Measurements from ENCODE around the gene TMA7.
"Not testable (repeated sequence)": the region's sequence is repeated elsewhere in the genome, so short reads cannot be mapped to it uniquely, and the experiment has no call there.

TMA7 gene

DNA sequence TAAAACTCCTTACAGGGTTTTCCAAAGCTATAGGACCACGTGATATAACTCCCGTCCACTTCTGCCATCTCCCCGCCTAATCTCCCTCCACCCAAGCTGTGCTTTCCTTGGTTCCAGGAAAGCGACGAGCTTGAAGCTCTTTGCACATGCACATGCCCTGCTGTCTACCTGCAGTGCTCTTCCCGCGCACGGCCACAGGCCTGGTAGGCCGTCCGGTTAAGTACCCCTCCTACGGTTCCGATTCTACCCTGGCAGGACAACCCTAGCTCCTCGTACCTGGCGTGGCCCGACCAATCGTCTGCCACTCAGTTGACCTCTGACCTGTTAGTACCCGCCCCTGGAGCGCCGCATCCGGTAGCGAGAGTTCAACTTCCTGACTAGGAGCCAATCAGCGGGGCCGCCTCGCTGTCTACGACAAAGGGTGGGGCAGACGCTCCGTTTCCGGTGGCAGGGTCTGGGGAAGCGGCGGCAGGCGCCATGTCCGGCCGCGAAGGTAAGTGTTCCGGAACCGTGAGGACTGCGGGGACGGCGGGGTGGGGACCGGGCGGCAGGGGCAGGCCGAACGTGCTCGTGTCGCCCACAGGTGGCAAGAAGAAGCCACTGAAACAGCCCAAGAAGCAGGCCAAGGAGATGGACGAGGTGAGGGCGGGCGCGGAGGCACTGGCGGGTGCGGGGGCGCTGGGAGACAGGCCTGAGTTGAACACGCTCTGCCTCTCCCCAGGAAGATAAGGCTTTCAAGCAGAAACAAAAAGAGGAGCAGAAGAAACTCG lies at the start of gene TMA7, which contains the start of gene CCDC51:
Gene TMA7, plus strand, starts transcription at position 438 of the 770 bp plus-strand sequence. Its CDS starts 40 bp downstream, at position 478.
Gene CCDC51, minus strand, starts transcription at position 300 of the 770 bp plus-strand sequence. CDS start 4,991 bp downstream, outside the sequence.
- peak; percentile 96 for DNase-seq

DNA sequence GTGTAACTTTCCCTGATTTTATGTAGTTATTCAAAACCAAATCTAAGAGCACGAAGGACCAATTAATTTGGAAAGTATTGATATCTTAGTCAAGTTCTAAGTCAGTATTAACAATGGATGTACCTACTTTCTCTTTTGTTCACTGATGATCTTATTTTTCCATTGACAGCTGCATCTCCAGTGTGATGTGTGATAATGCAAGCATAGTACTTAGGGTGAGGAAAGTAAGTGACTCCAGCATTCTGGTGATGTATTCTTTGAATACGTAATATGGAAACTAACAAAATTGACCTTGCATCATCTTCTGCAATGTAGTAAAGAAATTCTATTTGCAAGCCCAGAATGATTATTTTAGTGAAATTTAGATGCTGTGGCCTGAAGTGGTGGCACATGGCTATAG lies 45.7 kb upstream of the TMA7 start:
- no peak for DNase-seq

DNA sequence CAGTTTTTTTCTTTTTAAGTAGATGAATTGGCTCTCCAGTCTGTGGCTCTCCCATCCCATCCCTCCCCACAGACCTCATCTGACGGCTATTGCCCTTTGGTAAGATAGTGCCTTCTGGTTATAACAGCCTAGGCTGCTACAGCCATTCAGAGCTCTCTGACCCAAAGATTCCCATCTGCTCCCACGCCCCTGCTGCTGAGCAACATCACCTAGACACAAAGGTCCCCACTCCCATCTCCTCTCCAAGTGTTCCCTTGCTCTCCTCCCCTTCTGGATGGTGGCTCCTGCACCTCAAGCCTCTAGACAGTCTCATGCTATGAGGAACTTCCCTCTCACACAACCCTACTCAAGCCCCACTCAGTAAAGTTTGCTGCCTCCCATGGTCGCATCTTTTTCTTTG lies 44.3 kb upstream of the TMA7 start:
- DNase-seq = no peak

DNA sequence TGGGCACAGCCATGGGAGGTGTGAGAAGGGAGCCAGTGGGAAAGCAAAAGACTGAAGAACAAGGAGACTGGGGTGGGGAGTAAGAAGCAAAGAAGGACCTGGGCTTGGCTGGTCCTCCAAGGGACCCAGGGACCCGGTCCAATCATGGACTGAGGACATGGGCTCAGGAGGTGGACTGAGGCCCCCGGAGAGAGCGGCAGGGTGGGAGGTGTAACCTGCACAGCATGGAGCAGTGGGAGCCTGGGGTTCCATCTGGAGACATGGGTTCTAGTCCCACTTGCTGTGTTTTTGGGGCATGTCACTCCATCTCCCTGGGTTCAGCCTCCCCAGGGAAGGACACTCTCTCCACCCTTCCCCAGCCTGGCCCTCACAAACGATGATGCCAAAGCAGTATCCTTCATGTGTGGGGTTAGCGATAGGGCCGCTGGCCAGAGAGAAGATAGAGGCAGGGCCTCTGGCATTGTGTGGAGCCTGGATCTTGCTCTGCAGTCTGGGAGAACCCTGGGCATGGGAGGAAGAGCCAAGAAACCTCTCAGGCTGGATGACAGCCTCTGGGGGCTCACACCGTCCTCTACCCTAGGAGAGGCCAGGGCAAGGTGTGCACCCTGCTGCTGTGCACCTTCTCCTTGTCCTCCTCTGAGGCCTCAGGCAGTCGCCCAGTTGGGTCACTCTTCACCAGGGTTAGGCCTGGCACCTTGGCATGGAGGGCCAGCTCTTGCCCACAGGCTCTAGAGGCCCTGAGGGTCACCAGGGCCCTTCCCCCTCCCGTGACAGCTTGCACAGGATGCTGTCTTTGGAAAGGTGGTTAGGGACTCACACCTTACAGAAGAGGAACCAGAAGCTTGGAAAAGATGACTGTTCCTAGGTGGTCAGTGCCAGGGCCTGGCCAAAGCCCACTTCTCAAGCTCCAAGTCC lies 42.0 kb upstream of the TMA7 start:
- DNase-seq = no peak

DNA sequence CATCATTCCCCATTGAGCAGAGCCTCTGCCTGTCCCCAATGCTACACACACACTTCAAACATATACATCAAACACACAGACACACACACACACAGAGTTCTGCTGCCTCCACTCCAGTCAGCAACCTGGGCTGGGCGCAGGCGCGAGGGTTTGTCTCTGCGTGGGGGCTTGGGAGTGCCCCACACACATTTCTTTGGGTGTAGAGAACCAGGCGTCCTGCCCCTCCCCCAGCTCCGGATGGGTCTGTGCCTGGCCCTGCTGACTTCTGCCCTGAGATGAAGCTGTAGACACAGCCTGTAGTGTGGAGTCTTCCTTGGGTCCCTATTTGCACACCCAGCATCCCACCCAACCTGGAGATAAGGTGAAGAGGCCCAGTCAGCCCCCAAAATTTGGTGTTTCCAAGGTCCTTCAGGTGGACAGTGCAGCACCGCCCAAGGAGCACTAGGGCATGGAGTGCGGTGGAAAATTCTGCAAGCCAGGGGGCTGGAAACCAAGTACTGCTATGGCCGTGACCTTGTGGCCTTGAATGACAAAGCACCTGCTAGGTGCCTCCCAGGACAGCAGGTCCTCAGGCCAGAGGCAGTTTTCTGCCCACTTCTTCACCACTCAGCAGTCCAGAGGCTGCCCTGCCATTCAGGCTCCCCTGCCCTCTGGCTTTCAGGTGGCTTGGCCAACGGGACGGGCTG lies 41.2 kb upstream of the TMA7 start:
- no peak for DNase-seq

DNA sequence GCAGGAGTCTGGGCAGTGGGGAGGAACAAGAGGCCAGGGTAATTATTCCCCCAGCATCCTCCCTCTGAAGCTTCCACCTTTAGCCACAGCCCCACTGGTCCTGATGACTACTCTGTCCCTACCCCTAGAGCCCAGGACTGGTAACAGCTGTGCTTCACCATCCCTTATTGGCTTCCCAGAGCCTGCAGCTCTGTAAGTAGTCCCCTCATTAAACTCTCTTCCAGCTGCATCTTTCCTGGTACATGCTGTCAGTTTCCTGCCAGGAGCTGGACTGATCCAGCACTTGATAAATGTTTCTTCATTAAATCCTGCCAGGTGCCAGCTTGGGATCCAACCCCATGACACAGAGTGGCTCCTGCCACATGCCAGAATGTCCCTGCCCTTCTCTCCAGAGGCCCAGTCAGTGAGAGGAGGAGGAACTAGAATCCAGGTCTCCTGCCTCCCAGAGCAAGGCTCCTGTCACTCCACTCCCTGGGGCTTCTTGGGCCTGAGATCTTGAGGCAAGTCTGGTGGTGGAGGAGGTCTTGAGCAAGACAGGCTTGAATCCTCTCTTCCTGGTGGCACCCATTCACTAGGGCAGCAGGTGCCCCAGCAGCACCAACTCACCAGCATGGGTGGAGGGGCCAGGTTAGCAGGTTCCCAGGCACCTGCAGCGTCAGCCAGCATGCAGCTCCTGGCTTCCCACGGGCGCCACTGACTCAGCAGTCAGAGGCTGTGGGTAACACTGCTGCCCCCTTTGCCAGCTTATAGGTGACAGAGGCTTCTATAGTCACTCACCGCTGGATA lies 40.5 kb upstream of the TMA7 start:
- DNase-seq = no peak

DNA sequence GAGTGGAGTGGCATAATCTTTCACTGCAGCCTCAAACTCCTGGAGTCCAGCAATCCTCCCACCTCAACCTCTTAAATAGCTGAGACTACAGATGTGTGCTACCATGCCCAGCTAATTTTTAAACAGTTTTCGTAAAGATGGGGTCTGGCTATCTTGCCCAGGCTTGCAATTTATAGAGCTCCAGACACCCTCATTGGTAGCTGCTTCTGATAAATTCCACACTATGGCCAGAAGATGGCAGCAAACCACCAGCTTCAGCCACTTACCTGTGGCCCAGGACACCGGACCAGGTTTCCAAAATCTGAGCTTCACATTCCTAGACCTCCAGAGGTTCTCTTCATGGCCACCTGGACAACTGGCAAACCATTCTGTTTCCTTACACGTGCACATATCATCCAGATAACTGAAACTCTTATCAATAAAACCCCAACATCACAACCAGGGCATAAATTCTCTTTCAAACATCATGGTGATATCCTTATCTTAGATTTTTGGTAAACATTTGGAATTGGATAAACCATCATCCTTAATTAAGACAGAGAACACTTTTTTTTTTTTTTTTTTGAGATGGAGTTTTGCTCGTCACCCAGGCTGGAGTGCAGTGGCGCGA lies 39.1 kb upstream of the TMA7 start:
- DNase-seq = peak; percentile 58

DNA sequence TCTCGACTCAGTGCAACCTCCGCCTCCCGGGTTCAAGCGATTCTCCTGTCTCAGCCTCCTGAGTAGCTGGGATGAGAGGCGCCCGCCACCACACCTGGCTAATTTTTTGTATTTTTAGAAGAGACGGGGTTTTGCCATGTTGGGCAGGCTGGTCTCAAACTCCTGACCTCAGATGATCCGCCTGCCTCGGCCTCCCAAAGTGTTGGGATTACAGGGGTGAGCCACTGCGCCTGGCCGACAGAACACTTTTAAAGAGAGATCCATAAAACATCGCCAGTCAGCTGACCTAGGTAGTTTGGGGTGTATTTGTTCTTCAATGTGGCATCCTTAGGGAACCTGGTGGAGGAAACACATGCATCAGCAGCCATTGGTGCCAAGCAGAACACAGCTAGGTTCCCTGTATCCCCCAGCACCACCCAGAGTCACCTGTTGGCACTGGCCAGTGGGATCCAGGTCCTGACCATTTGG lies 38.6 kb upstream of the TMA7 start:
- DNase-seq = not testable (repeated sequence)

DNA sequence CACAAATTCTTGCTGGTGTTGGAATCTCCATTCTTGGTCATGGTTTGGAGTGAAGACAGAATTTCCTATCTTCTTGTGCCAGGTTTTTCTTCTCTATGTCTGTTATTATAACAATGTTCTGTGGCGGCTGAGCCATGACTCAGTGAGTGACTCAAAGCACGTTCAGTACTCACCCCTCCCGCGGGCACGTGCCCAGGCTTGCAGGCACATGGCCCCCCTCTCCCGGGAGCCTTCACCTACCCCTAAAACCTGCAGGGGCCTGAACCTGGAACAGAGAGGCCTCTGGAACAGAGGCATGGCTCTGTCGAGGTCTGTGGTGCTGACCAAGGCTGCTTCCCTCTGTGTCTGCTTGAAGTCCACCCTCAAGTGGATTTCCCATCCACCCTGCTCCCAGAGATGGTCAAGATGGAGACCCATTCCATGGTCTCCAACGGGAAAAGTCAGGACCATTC lies 37.8 kb upstream of the TMA7 start:
- no peak for DNase-seq

DNA sequence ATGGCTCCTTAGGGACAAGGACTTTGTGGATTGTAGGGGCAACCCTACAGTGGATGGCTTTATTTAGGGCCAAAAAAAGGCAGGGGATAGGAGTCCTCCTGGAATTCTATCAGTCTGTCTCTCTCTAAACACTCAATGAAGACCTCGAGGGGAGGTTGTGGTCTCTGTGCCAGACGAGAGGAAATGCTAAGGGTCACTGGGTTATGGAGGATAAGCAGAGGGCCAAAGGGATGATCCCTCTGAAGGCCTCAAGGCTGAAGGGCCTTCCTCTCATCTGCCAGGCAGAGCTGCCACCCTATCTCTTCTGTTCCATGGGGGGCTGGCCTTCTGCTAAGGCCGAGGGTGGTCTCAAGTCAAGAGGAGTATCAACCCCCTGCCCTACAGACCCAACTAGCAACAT lies 37.1 kb upstream of the TMA7 start:
- DNase-seq = no peak

DNA sequence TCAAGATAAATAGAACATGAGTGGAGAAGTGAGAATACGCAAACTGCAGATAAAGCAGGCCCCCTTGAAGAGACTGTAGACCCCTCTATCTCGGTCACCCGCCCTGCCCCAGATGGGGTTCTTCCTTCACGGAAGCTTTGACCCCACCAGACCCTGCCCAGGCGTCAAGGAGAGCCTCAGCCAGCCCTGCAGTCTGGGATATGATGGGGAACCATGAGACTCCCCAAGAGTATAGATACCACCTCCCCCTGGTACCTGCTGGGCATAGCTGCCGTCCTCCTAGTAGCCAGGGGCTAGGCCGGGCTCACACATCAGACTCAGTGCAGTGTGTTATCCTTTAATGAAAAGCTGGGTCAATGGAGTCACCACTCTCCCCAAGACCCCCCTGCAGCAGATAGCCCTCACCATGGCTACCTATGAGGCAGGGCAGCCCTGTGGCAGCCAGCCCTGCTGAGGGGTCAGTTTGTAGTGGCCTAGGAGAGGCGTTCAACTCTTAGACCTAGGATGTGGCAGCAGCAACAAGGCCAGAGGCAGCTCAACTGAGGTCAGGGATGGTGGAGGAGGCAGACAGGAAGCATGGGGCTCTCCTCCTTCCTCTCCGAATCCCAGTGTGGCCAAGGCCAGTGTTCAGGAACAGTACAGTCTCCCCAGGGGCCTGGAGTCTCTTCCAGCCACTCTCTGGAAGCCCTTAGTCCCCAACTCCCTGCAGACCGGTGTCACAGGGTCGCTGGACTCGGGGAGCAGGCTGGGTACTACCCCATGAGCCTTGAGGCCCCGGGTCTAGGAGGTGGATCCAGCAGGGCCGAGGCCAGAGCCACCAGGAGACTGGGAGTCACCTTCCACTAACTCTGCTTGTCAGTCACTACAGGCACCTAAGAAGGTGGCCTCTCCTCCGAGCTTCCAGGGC lies 36.3 kb upstream of the TMA7 start:
- no peak for DNase-seq

DNA sequence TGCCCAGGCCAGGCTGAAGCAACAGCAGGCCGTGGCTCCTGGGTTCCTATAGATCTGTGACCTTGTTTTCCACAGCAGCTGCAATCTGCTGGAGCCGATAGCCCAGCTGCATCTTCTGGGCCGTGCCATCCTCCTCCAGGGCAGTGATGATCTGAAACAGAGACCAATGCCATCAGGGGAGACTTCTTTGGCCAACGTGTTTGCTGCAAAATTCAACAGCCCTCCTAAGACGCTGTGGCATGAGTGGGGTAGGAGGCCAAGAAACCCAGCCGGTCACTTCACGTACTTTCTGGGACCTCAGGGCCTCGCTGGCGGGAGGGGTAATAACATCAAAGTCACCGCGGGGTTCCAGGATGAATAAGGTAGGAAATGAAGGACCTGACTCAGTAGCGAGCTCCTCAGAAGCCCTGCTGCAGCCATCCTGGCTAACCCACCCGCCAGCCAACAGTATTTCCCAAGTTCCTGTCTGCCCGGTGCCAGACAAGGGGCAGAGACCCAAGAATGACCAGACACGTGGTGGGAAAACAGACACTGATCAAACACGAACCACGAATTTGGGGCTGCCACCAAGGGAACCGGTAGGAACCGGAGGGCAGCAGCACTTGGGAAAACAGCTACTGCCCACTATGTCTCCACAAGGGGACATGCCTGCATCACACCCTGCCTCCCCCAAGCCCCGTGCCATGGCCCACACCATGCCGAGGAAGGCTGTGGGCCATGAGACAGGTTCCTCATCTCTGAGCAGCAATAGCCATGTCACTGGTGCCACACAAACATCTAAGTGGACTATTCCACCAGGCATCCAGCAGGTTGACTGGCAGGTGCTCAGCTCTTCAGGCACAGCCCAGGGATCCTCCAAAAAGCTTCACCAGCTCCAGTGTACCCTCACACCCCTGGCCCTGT lies 35.4 kb upstream of the TMA7 start:
- no peak for DNase-seq

DNA sequence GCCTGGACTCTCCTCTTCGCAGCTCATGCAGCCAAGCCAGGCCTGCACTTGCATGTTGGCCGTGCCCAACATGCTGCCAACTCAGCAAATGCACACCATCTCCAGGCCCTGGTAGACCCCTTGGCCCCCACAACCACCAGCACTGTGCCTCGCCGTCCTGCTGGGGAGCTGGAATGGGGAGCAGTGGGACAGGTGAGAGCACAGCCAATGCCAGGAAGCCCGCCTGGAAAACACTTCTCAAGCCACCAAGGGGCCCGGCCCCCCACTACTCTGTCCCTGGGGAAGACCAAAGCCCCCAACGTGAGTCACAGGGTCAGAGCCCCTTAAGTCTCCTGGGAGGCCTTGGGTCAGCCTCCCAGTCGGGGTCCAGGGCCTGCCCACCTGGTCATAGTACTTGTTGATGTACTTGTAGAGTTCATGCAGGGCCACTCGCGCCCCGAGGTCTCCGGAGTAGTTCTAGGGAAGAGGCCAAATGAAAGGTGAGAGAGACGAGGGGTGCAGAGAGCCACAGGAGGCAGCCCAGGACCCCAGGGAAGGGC lies 34.6 kb upstream of the TMA7 start:
- DNase-seq = no peak

DNA sequence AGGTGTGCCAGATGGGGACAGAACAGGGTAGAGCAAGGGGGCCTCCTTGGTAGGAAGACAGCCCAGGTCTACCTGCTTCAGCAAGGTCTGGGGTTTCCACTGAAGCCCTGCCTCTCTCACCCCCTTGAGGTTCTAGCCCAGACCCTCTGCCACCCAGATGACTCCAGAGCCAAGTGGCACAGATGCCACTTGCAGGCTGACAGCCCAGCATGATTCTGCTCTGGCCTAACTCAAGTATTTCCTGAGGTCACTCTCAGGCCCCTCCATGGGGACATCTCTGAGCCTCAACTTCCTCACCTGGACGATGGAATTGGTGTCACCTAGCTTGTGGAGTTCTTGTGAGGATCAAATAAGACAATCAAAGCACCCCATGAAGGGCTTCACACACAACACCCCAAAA lies 34.1 kb upstream of the TMA7 start:
- DNase-seq = no peak

DNA sequence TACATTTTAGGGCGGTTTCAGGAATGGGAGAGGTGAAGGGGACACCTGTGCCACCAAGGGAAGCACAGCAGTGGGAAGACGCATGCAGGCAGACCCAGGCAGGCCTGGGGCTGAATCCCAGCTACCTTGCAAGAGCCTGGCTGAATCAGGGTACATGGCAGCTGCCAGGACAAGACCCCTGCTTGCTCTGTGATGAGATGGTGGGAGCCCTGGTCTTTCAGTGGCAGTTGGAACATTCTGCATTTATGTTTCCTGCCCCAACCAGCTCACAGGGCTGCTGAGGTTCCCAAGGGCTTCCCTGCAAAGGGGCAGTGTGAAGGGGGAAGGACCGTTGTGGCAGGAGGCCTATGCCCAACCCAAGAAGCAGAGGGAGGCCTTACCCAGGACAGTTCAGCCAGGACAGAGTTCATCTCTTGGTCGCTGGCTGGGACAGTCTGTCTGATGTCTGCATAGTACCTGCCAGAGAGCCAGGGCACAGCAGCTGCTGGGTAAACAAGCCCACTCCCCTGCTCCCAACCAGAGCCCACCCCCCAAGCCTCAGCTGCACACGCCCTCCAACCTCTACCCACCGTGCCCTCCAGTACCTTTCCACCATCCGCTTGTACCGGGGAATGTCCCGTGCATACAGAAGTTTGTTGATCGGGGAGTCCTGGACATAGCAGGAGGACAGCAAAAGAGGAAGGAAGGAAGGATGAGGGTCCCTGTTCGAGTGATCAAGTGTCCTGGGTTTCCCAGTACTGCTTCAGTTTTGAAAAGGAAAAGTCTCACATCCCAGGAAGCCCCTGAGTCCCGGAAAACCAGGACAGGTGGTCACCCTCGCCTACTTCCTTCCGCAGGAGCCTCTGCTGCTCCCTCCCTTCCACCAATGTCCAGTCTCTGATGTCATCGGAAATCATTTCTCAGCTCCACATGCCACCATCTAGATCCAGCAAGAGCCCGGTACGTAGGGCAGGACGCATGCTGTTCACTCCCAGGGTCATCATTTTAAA lies 33.3 kb upstream of the TMA7 start:
- DNase-seq = no peak

DNA sequence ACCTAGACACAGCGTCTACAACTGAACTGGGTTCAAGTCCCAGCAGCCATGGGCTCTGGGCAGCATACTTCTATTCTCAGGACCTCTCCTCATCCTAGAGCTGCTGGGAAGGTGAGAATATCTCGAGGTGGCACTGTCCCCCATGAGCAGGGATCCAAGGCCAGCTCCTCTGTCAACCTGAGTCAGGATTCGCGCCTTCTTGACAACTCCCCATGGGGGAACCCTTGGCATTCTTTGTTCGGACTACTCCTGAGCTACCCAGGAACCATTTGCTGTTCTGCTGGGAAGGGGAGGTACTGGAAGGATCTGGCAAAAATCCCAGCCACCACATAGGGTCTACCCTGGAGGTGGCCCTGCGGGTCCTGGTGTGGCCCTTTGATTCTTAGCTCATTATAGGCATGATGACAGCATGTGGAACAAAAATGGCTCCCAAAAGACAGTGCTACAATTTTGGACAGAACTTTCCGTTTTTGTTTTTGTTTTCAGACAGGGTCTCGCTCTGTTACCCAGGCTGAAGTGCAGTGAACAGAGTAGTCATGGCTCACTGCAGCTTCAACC lies 32.4 kb upstream of the TMA7 start:
- DNase-seq = no peak

DNA sequence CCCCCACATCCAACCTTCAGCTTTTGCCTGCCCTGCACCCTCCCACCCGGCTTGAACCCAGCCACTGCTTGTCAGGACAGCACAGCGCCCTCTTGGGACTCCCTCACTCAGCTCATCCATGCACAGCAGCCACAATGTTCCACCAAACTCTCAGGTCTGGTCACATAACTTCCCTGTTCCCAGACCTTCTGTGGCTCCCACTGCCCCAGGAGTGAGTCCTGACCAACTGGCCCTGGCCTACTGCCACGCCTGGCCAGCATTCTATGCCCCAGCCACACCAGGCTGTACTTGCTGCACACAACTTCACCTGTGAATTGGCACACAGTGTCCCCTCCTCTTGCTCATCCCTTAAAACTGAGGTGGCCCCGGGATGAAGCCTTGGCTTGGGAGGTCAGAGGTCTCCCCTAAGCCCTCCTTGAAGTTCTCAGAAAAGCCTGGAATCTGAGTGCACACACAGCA lies 31.2 kb upstream of the TMA7 start:
- DNase-seq = no peak

Measured in retina (tissue), 1 donor.